Middle frontal gyrus (tissue), 1 donor: Measurements from ENCODE around the gene LRRC25.

ENCODE experiments used
- DNase-seq: peaks from one replicate; pipeline ENCODE4 v3.0.0-alpha.2; 2015; ENCODE audit warnings: low spot score; ENCODE audit errors: extremely low spot score

Gene LRRC25

GRCh38 chr19:18435842-18436670, 38.6 kb upstream of the LRRC25 start:
- DNase-seq, result no peak

GRCh38 chr19:18435178-18435841, 37.9 kb upstream of the LRRC25 start:
- no peak for DNase-seq

GRCh38 chr19:18434411-18435175, 37.2 kb upstream of the LRRC25 start:
- DNase-seq, result no peak

GRCh38 chr19:18433735-18434398, 36.4 kb upstream of the LRRC25 start:
- no peak for DNase-seq

GRCh38 chr19:18433015-18433691, 35.7 kb upstream of the LRRC25 start:
- no peak for DNase-seq

GRCh38 chr19:18432275-18433014, 35.0 kb upstream of the LRRC25 start:
- no peak for DNase-seq

GRCh38 chr19:18431351-18432197, 34.2 kb upstream of the LRRC25 start:
- no peak for DNase-seq

GRCh38 chr19:18430417-18431144, 33.2 kb upstream of the LRRC25 start:
- DNase-seq, result no peak

GRCh38 chr19:18429717-18430416, 32.4 kb upstream of the LRRC25 start:
- DNase-seq, result no peak

GRCh38 chr19:18428787-18429674, 31.6 kb upstream of the LRRC25 start:
- peak; percentile 72 for DNase-seq

GRCh38 chr19:18428173-18428786, 30.9 kb upstream of the LRRC25 start:
- DNase-seq, result no peak

GRCh38 chr19:18427743-18428113, 30.3 kb upstream of the LRRC25 start:
- DNase-seq, result no peak

- DNase-seq, result no peak
Observed at GRCh38 chr19:18427080-18427742, 29.8 kb upstream of the LRRC25 start.

GRCh38 chr19:18426416-18426767, 29.0 kb upstream of the LRRC25 start:
- DNase-seq, result no peak

- no peak for DNase-seq
Observed at GRCh38 chr19:18425515-18426415, 28.3 kb upstream of the LRRC25 start.
